ENCODE results near the gene CYP19A1.

CYP19A1 gene

GRCh38 chr15:51303462-51303980, 34.9 kb downstream of the CYP19A1 start:
- in situ Hi-C loops (cut with MboI; ENCODE audit: low sequenced_read_pairs): no loop called here

GRCh38 chr15:51302480-51302879, 35.9 kb downstream of the CYP19A1 start:
- in situ Hi-C loops (cut with MboI; ENCODE audit: low sequenced_read_pairs): no loop called here

DNA sequence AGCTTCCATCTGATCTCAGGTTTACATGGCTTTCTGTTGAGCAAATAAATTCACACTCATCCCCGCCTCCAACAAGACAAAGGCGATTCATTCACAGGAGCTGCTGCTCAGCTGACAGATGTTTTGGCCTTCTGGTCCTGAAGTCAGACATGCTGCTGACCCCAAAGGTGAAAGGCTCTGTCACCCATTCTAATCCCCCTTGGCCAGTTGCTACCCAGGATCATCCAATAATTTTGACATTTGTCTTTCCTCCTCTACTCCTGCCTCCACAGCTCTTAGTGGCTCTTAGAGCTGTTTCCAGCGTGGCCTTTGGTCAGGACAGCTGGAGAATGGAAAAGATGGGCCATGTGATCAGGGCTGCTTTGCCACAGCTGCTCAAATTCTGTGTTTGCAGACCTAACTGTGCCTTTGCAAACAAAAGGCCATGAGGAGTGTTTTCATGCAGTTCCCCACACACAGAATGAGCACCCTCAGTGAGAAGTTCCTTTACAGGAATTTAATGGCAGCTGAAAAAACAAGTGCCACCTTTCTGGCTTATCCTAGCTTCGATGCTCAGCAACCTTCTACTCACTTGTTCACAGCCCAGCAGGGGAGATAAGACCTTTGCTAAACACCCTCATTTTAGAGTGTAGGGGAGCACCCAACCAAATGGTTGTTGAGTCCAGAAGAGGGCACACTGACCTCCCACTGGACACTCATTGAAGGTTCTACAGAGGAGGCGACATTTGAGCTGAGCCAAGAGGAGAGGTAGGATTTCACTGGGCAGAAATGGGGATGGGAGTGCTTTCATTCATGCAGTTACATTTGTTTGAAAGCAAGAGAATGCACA, 39.0 kb downstream of the CYP19A1 start:
- in situ Hi-C loops (cut with MboI; ENCODE audit: low sequenced_read_pairs): no loop called here

DNA sequence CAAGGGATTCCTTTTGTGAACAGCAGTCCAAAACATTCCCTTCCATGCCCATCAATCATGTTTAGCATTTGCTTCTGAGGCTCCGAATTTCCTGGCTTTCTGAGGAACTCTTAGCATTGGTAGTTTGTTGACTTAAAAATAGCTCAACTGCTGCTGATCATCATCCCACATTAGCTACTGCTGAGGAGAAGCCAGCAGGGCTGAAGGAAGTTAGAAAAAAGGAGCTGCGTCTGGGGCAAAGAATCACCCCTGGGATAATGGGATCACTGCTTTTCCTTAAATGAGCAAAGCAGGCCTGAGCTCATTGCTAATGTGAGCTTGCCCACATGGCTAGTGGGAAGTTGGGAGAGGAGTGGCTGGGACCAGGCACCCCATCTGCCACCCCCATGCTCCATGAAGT, 39.8 kb downstream of the CYP19A1 start:
- in situ Hi-C loops (cut with MboI; ENCODE audit: low sequenced_read_pairs): no loop called here

GRCh38 chr15:51290720-51291119, 47.7 kb downstream of the CYP19A1 start:
- in situ Hi-C loops (cut with MboI; ENCODE audit: low sequenced_read_pairs): no loop called here

DNA sequence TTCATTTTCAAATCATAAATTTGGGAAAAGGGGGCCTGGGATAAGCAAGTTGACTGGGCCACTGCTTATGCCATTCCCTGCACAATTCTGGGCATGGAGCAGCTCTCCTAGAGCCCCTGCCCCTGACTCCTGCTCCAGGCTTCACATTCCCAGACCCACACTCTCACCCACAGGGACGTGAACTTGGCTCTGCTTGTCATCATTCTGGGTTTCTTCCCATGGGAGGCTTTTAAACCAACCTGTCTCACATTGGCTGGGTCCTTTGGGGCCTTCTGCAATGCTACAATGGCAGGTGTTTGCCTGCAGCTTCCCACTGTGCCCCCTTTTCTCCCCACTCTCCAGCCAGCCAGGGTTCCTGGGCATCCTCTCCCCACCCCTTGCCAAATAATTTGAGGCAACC, 49.1 kb downstream of the CYP19A1 start:
- in situ Hi-C loops (cut with MboI; ENCODE audit: low sequenced_read_pairs): loop anchor here (10.0 kb wide), 1 partner anchor 86 kb away; no protein-coding TSS in a partner anchor

DNA sequence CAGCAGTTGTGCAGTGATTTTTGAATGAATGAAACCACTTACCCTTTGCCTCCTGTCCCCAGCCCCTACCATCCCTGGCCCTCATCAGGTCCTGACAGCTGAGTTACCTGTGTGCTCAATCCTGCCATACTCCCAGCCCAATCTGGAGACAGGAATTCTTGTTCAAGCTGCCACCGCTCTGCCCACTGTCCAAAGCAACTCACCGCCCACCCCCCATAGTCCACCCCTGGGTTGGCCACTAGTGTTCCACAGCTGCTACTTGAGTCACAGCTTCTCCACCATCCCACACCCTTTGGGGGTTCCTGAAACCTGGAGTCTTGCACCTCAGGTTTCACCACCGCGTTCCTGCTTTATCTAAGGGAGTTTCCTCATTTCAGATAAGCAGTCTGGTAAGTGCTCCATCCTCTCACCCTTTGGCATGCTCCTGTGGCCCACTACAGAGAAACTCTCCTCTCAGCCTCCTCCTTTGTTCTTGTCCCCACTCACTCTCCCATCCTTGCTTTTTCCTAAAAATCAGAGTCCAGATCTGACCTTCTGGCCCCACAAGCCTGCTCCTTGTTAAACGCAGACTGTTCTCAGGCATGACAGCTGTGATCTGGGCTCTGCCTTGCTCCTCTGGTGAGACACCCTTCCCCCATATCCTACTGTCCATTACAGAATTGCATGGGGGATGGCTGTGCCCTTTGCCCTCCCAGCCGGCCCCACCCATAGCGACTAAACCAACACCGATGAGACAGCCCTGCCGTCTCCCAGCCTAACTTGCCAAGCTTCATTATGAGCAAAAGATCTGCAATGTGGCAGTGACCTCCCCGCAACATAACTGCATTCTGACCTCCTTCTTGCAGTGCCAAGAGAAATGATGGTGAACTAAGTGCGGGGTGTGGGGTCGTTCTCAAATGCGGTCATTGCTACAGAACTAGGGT, 50.0 kb downstream of the CYP19A1 start:
- in situ Hi-C loops (cut with MboI; ENCODE audit: low sequenced_read_pairs): loop anchor here (10.0 kb wide), 1 partner anchor 86 kb away; no protein-coding TSS in a partner anchor

DNA sequence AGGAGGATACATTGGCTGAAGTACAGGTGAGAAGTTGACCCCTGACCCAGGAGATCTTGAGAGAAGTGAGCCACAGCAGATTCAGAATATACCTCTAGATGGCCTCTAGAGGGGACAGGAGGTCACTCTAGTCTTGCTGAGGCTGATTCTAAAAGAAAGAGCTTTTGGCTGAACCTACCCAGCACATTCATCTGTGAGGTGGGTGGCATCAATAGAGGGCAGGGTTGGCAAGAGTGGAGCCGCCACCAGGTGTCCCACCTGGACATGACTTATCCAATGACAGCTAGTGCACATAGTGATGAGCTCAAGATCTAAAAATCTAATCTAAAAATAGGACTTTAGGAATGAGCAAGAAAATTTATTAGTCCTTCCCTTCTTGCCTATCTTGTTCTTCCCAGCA, 51.6 kb downstream of the CYP19A1 start:
- in situ Hi-C loops (cut with MboI; ENCODE audit: low sequenced_read_pairs): loop anchor here (10.0 kb wide), 1 partner anchor 88 kb away; no protein-coding TSS in a partner anchor

- in situ Hi-C loops (cut with MboI; ENCODE audit: low sequenced_read_pairs): loop anchor here (10.0 kb wide), 1 partner anchor 89 kb away; no protein-coding TSS in a partner anchor
These were observed 53.0 kb downstream of the CYP19A1 start for GRCh38 chr15:51285399-51285798.

GRCh38 chr15:51284871-51285270, 53.5 kb downstream of the CYP19A1 start:
- in situ Hi-C loops (cut with MboI; ENCODE audit: low sequenced_read_pairs): loop anchor here (10.0 kb wide), 1 partner anchor 90 kb away; no protein-coding TSS in a partner anchor

- in situ Hi-C loops (cut with MboI; ENCODE audit: low sequenced_read_pairs): loop anchor here (10.0 kb wide), 1 partner anchor 92 kb away; no protein-coding TSS in a partner anchor
These were observed 55.4 kb downstream of the CYP19A1 start for GRCh38 chr15:51283026-51283425.

GRCh38 chr15:51282241-51282640, 56.2 kb downstream of the CYP19A1 start:
- in situ Hi-C loops (cut with MboI; ENCODE audit: low sequenced_read_pairs): loop anchor here (10.0 kb wide), 1 partner anchor 93 kb away; no protein-coding TSS in a partner anchor

- in situ Hi-C loops (cut with MboI; ENCODE audit: low sequenced_read_pairs): loop anchor here (10.0 kb wide), 1 partner anchor 93 kb away; no protein-coding TSS in a partner anchor
These were observed 56.9 kb downstream of the CYP19A1 start for GRCh38 chr15:51281368-51281967.

- in situ Hi-C loops (cut with MboI; ENCODE audit: low sequenced_read_pairs): loop anchor here (10.0 kb wide), 1 partner anchor 94 kb away; no protein-coding TSS in a partner anchor
These were observed 57.6 kb downstream of the CYP19A1 start for GRCh38 chr15:51280838-51281237.

DNA sequence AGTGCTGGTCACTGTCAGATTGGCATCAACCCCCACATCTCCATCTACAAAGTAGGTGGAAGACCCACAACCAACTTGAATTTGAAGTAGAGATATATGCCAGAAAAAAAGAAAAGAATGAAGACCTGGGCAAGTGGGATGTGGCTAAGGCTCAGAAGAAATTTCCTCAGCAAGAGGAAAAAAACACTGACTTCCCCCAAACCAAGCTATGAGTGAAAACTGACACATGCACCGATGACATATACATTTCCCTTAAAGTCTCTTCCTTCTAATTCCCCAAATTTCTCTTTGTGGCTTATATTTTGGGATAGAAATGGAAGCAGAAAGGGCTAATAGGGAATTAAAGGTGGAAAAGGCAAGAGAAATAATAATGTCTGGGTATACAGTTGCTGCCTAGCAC, 59.0 kb downstream of the CYP19A1 start:
- in situ Hi-C loops (cut with MboI; ENCODE audit: low sequenced_read_pairs): no loop called here

DNA sequence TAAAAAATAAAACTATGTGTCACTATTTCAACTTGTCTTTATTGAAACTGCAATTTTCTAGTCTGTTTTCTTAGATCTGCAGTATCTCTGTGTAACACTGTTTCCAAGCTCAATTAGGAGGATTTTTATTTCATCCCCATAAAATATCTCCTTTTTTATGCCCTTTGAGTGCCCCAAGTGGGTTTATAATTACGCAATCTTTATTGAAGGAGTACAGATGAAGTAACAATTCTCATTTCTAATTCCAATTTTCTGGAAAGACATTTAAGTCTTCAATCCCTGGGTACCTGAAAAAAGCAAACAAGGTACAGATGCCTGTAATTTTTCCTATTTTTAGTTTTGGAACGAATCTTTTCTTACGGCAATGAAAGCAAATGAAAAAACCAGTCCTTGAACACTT, 61.3 kb downstream of the CYP19A1 start:
- in situ Hi-C loops (cut with MboI; ENCODE audit: low sequenced_read_pairs): no loop called here

DNA sequence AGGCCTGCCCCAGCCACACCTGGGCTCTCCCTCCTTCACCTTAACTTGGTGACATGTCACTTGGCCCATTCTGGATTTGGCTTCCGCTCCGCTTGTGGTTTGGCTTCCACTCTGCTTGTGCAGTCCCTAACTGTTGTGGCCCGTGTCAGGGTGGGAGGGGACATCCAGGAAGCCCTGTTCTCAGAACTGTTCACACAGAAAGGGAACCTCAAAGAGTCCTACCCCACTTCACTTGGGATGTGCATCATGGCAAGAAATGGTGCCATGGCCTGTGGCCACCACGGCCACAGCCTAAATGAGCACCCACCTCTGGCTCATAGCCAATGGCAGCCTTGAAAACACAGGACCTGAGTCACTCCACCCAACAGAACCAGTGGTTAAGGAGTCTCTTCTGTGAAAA, 63.4 kb downstream of the CYP19A1 start:
- in situ Hi-C loops (cut with MboI; ENCODE audit: low sequenced_read_pairs): no loop called here

DNA sequence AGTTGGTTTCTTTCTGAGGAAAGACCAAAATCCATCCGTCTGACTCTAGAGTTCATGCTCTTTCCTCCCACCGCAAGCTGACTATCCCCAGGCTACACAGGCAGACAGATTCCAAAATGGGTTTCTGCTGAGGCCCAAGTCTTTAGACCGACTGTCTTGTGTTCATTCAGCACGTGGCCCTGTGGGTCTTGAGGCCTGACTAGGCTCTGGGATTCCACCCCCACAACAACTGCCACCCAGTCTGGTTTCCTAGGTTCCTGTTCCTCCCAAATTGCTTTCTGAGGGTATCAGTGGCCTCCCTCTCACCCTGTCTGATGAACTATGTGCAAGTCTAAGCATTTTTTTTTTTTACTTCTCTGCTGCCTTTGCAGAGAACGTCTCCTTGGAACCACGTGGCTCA, 67.7 kb downstream of the CYP19A1 start:
- in situ Hi-C loops (cut with MboI; ENCODE audit: low sequenced_read_pairs): no loop called here

- in situ Hi-C loops (cut with MboI; ENCODE audit: low sequenced_read_pairs): no loop called here
These were observed 68.9 kb downstream of the CYP19A1 start for GRCh38 chr15:51269496-51269895.

DNA sequence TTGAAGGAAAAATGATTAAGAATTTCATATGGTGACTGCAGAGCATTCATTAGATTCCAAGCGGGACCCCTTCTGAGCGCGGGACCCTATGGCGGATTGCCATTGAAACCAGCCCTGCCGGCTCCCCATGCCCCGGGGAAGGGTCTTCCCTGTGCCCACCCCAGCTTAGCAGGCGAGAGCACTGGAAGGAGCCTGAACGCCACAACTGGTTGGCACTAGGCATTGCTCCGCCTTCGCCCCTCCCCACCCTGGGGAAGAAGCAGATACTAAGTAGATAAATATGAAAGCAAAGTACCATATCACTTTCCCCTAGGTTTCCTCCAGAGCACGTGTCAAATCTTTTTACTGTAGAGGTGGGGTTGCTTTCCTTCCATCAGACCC, 70.7 kb downstream of the CYP19A1 start:
- in situ Hi-C loops (cut with MboI; ENCODE audit: low sequenced_read_pairs): no loop called here

Measured in HL-60/S4 treated with retinoic acid at 250 ng/mL for 4 days and 3 days (cell line).